ENCODE data around the gene USP36.

GRCh38 chr17:78819806-78820792 lies 20.5 kb downstream of the USP36 start:
- TF ChIP-seq CTCF (IDR thresholded peaks at IDR 0.05) (no peak), POLR2A (IDR thresholded peaks at IDR 0.05) (no peak), POLR2AphosphoS5 (IDR thresholded peaks at IDR 0.05) (no peak)
